IMR-90 (cell line): ENCODE data around the gene KMT2C. TPM values are rescaled to one million over a fixed set of nuclear protein-coding genes. Genes with fewer than 3 reads are reported as not detected.
"Not testable (repeated sequence)": the region's sequence is repeated elsewhere in the genome, so short reads cannot be mapped to it uniquely, and the experiment has no call there.

Source experiments
- ATAC-seq: fragments of 200-7000 bp; cut with Tn5 transposase; 2 replicates; pipeline ENCODE4 v1.9.1; 2020; ENCODE audit warnings: low read depth, mild to moderate bottlenecking, moderate library complexity
- BruUV-seq: library from RNA; stranded (reverse); fragments of 400-500 nt; replicated peaks from 2 replicates; lab custom pipeline; 2021; lab: Mats Ljungman, UMichigan
- CTCF ChIA-PET: fragments of 300-600 bp; formaldehyde crosslinking; extraction: SDS; loops from one replicate; lab custom pipeline; 2021; ENCODE audit warnings: antibody characterized with exemption; lab: Yijun Ruan, JAX
- POLR2A ChIA-PET: fragments of 300-600 bp; sonication (Branson Sonifier 250); formaldehyde crosslinking; loops from one replicate; lab custom pipeline; 2022; ENCODE audit warnings: antibody characterized with exemption; ENCODE audit not compliant: unreplicated experiment; lab: Charles Lee
- DNase-seq: peaks from one replicate; pipeline ENCODE4 v3.0.0; 2013
- H2AFZ ChIP-seq: replicated peaks from 2 replicates; pipeline ENCODE3; 2013; ENCODE audit warnings: low read length, mild to moderate bottlenecking; ENCODE audit not compliant: poor library complexity
- H2AK5ac ChIP-seq: 2 replicates; pipeline ENCODE4 v1.6.1; 2013; ENCODE audit warnings: low read depth, low read length, inconsistent platforms
- H2AK9ac ChIP-seq: replicated peaks from 2 replicates; pipeline ENCODE3; 2013; ENCODE audit warnings: mild to moderate bottlenecking, low read depth, low read length, moderate library complexity; ENCODE audit not compliant: poor library complexity
- H2BK120ac ChIP-seq: 2 replicates; pipeline ENCODE4 v1.6.1; 2013; ENCODE audit warnings: low read depth, low read length, inconsistent platforms
- H2BK15ac ChIP-seq: 3 replicates; pipeline ENCODE4 v1.6.1; 2013; ENCODE audit warnings: low read depth, low read length, inconsistent platforms
- H2BK20ac ChIP-seq: 2 replicates; pipeline ENCODE4 v1.6.1; 2013; ENCODE audit warnings: low read depth, mild to moderate bottlenecking, inconsistent platforms, low read length, moderate library complexity
- H2BK5ac ChIP-seq: 2 replicates; pipeline ENCODE4 v1.6.1; 2013; ENCODE audit warnings: mild to moderate bottlenecking, low read depth, low read length, inconsistent platforms; ENCODE audit not compliant: poor library complexity, severe bottlenecking
- H3K14ac ChIP-seq: replicated peaks from 2 replicates; pipeline ENCODE4 v1.6.1; 2013; ENCODE audit warnings: low read depth, low read length, inconsistent platforms
- H3K18ac ChIP-seq: 2 replicates; pipeline ENCODE4 v1.6.1; 2013; ENCODE audit warnings: low read depth, low read length, control low read depth
- H3K23ac ChIP-seq: 2 replicates; pipeline ENCODE4 v1.6.1; 2013; ENCODE audit warnings: low read depth, low read length, inconsistent platforms
- H3K27ac ChIP-seq: 2 replicates; pipeline ENCODE4 v1.5.1; 2013; ENCODE audit warnings: mild to moderate bottlenecking, control low read depth, low read length; ENCODE audit not compliant: insufficient read depth
- H3K27me3 ChIP-seq: 2 replicates; pipeline ENCODE4 v1.6.1; 2013; ENCODE audit warnings: low read length; ENCODE audit not compliant: control insufficient read depth, insufficient read depth
- H3K36me3 ChIP-seq: 2 replicates; pipeline ENCODE4 v1.6.1; 2013; ENCODE audit warnings: low read length, mixed read lengths; ENCODE audit not compliant: control insufficient read depth, insufficient read depth
- H3K4ac ChIP-seq: 2 replicates; pipeline ENCODE4 v1.6.1; 2013; ENCODE audit warnings: low read depth, low read length, inconsistent platforms
- H3K4me1 ChIP-seq: 2 replicates; pipeline ENCODE4 v1.6.1; 2013; ENCODE audit warnings: low read length, mixed read lengths; ENCODE audit not compliant: control insufficient read depth, insufficient read depth
- H3K4me2 ChIP-seq: 2 replicates; pipeline ENCODE4 v1.6.1; 2013; ENCODE audit warnings: low read depth, mild to moderate bottlenecking, control low read depth, low read length, moderate library complexity
- H3K4me3 ChIP-seq: 2 replicates; pipeline ENCODE4 v1.5.1; 2013; ENCODE audit warnings: low read depth, mild to moderate bottlenecking, control low read depth, low read length, moderate library complexity; ENCODE audit not compliant: insufficient read depth
- H3K56ac ChIP-seq: 2 replicates; pipeline ENCODE4 v1.6.1; 2013; ENCODE audit warnings: low read length, inconsistent platforms; ENCODE audit not compliant: insufficient read depth; ENCODE audit errors: extremely low read depth
- H3K79me1 ChIP-seq, 2 experiments: 2 replicates each; pipeline ENCODE4 v1.6.1; 2013; ENCODE audit warnings: low read length in 2 of 2, inconsistent platforms in 1 of 2, low read depth in 1 of 2
- H3K9ac ChIP-seq: 2 replicates; pipeline ENCODE4 v1.6.1; 2013; ENCODE audit warnings: low read depth, low read length, control low read depth
- H3K9me1 ChIP-seq: 2 replicates; pipeline ENCODE4 v1.6.1; 2013; ENCODE audit warnings: low read length, inconsistent platforms; ENCODE audit not compliant: insufficient read depth
- H3K9me3 ChIP-seq: 2 replicates; pipeline ENCODE4 v1.6.1; 2013; ENCODE audit warnings: low read length; ENCODE audit not compliant: control insufficient read depth, insufficient read depth
- H4K20me1 ChIP-seq: 2 replicates; pipeline ENCODE4 v1.6.1; 2013; ENCODE audit warnings: low read length, inconsistent platforms; ENCODE audit not compliant: insufficient read depth
- H4K5ac ChIP-seq: 2 replicates; pipeline ENCODE4 v1.6.1; 2013; ENCODE audit warnings: mild to moderate bottlenecking, low read depth, low read length, control low read depth
- H4K8ac ChIP-seq, 2 experiments: 2 replicates each; pipeline ENCODE4 v1.6.1; 2013; ENCODE audit warnings: low read depth in 2 of 2, low read length in 2 of 2, control low read depth in 1 of 2, inconsistent platforms in 1 of 2
- H4K91ac ChIP-seq: 2 replicates; pipeline ENCODE4 v1.6.1; 2013; ENCODE audit warnings: low read depth, low read length, inconsistent platforms; ENCODE audit not compliant: insufficient read depth
- CTCF ChIP-seq: conservative IDR thresholded peaks from 2 replicates; pipeline ENCODE4 v1.5.1; 2012; ENCODE audit warnings: mild to moderate bottlenecking, low read depth, low read length, improper control_type of control experiment
- WGBS, 2 experiments: methylation state at CpG; one replicate each; pipeline versions ENCODE4 v1.1.5 to v1.1.7; 2013; ENCODE audit warnings: missing lambda C conversion rate in 2 of 2; ENCODE audit not compliant: insufficient read length in 1 of 2; ENCODE audit errors: extremely low coverage in 2 of 2; 5-methylcytosine and 5-hydroxymethylcytosine counted together
- dilution Hi-C: fragments of 300-500 bp; cut with HindIII; formaldehyde crosslinking; loops from one replicate; pipeline ENCODE4 v1.14.3; 2018; ENCODE audit warnings: low sequenced_read_pairs; ENCODE audit not compliant: unreplicated experiment
- in situ Hi-C: fragments of 300-500 bp; cut with MboI; formaldehyde crosslinking; loops from 3 replicates; pipeline ENCODE4 v1.14.3; 2019; ENCODE audit warnings: low sequenced_read_pairs, inconsistent platforms, mixed read lengths
- intact Hi-C: fragments of 100-400 bp; cut with micrococcal nuclease; formaldehyde crosslinking; loops from 2 replicates; pipeline ENCODE4 v1.10.0; 2022
- polyA plus RNA-seq, 3 experiments: library from polyadenylated mRNA; depleted of rRNA; stranded (reverse); fragments of >200 nt; gene quantifications; 2 replicates each; pipeline ENCODE4 v1.2.3, GENCODE V29; 2012; ENCODE audit warnings: low replicate concordance in 1 of 3
- total RNA-seq: library from RNA; depleted of rRNA; stranded (reverse); fragments of >200 nt; gene quantifications from 2 replicates; pipeline ENCODE4 v1.2.3, GENCODE V29; 2012

KMT2C gene
- total and polyA plus RNA-seq, 2 of the 4 experiments (the other 2 are of a cell fraction) = 8.0 to 23.3 TPM

DNA sequence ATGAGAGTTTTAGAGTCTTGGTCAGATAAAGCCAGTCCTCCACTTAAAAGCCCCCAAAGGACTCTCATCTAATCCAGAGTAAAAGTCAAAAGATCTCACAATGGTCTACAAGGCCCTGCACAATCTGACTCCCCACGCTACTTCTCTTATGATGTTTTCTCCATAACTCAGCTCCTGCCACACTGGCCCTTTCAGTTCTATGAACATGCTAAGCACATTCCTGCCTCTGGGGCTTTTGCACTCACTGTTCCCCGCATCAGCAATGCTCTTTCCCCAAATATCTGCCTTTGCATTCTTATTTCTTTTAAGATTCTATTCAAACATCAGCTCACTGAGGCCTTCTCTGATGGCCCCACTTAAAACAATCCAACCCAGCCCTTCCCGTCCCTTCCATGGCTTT, 41.6 kb downstream of the KMT2C start:
- H3K9me3 ChIP-seq, H3K9me1 ChIP-seq, BruUV-seq, in situ Hi-C loops, H2BK20ac ChIP-seq, H2BK5ac ChIP-seq, H3K18ac ChIP-seq, H2BK15ac ChIP-seq, H2AFZ ChIP-seq, H2BK120ac ChIP-seq, H3K27ac ChIP-seq, H2AK5ac ChIP-seq, dilution Hi-C loops, H3K4me2 ChIP-seq, intact Hi-C loops, H4K5ac ChIP-seq, H3K27me3 ChIP-seq, H4K8ac ChIP-seq, H3K4me1 ChIP-seq, H3K14ac ChIP-seq, H3K56ac ChIP-seq, H2AK9ac ChIP-seq, H3K9ac ChIP-seq, H3K36me3 ChIP-seq, H3K4ac ChIP-seq, H3K4me3 ChIP-seq, H4K91ac ChIP-seq, H3K23ac ChIP-seq: not testable (repeated sequence)
- peak; percentile 54 for DNase-seq
- peak; percentile 68 for ATAC-seq
- Histone ChIP-seq H4K20me1 (peaks cover 73% of the 10 kb centered on the region), H3K79me1 (peaks cover 11 to 55% of the 10 kb centered on the region in 2 experiments)
- TF ChIP-seq CTCF = peak; percentile 49
- ChIA-PET POLR2A (interaction anchor here (0.5 kb wide), 1 partner anchor 8 kb away, joined by 3 read pairs; no protein-coding TSS in a partner anchor), CTCF (interaction anchor here (0.6 kb wide), 1 partner anchor 292 kb away, joined by 4 read pairs; no protein-coding TSS in a partner anchor)
- 17 to 86% methylated on average over 1 to 2 of the region's 3 CpGs for WGBS, 2 experiments
